GM12878 (cell line): ENCODE measurements around the gene TMCC2.

ENCODE experiments used
- ATF7 ChIP-seq: fragments of 450-650 bp; IDR thresholded peaks from 2 replicates; pipeline ENCODE4 v1.6.1; 2016; ENCODE audit warnings: low read depth, mild to moderate bottlenecking
- CTCF ChIP-seq, 3 experiments: IDR thresholded peaks in 2 of 3; conservative IDR thresholded peaks in 1 of 3; 2 replicates each; pipeline ENCODE4 v1.5.1; 2011; ENCODE audit warnings: low read depth in 3 of 3, low read length in 3 of 3, mild to moderate bottlenecking in 3 of 3, control low read depth in 2 of 3, moderate library complexity in 2 of 3, inconsistent platforms in 1 of 3, mixed read lengths in 1 of 3; ENCODE audit not compliant: control insufficient read depth in 2 of 3, insufficient read depth in 1 of 3; ENCODE audit errors: extremely low read depth in 1 of 3
- E2F8 ChIP-seq: fragments of 450-650 bp; IDR thresholded peaks from 2 replicates; pipeline ENCODE4 v1.6.1; 2018; ENCODE audit warnings: mild to moderate bottlenecking, low read depth, moderate library complexity; ENCODE audit not compliant: partially characterized antibody
- EGR1 ChIP-seq, 2 experiments: IDR thresholded peaks; 1 replicate in 1 of 2; 2 replicates in 1 of 2; pipeline ENCODE4 v1.6.1; 2011 to 2012; ENCODE audit warnings: low read depth in 2 of 2, low read length in 2 of 2, borderline replicate concordance in 1 of 2, mild to moderate bottlenecking in 1 of 2, moderate library complexity in 1 of 2
- JUNB ChIP-seq: IDR thresholded peaks from 2 replicates; pipeline ENCODE4 v1.6.1; 2016; ENCODE audit warnings: antibody characterized with exemption, mild to moderate bottlenecking
- MYC ChIP-seq: IDR thresholded peaks from 2 replicates; pipeline ENCODE4 v1.6.1; 2011; ENCODE audit warnings: mild to moderate bottlenecking, low read length, moderate library complexity, inconsistent platforms; ENCODE audit not compliant: insufficient read depth, insufficient replicate concordance, insufficient read length, severe bottlenecking
- NFIC ChIP-seq: IDR thresholded peaks from 2 replicates; pipeline ENCODE4 v1.6.1; 2012; ENCODE audit warnings: low read depth, mild to moderate bottlenecking, inconsistent platforms, low read length, moderate library complexity
- POLR2A ChIP-seq: IDR thresholded peaks from 2 replicates; pipeline ENCODE4 v1.6.1; 2011; ENCODE audit warnings: low read depth, mild to moderate bottlenecking, low read length
- POLR2AphosphoS5 ChIP-seq: IDR thresholded peaks from 2 replicates; pipeline ENCODE4 v1.6.1; 2011; ENCODE audit warnings: mild to moderate bottlenecking, low read length, inconsistent platforms
- RAD21 ChIP-seq: IDR thresholded peaks from 2 replicates; pipeline ENCODE4 v1.6.1; 2011; ENCODE audit warnings: mild to moderate bottlenecking, low read depth, low read length, moderate library complexity; ENCODE audit not compliant: insufficient read depth
- RFX5 ChIP-seq: IDR thresholded peaks from 2 replicates; pipeline ENCODE4 v1.6.1; 2011; ENCODE audit warnings: low read depth, low read length, improper control_type of control experiment
- SMAD1 ChIP-seq: fragments of 450-650 bp; IDR thresholded peaks from 2 replicates; pipeline ENCODE4 v1.6.1; 2018; ENCODE audit warnings: mild to moderate bottlenecking, low read depth; ENCODE audit not compliant: partially characterized antibody
- SP1 ChIP-seq: IDR thresholded peaks from one replicate; pipeline ENCODE4 v1.6.1; 2011; ENCODE audit warnings: low read depth, low read length
- TAF1 ChIP-seq: IDR thresholded peaks from 2 replicates; pipeline ENCODE4 v1.6.1; 2011; ENCODE audit warnings: mild to moderate bottlenecking, low read depth, low read length, borderline replicate concordance

GRCh38 chr1:205294175-205294917 lies 66.6 kb downstream of the TMCC2 start:
- TF ChIP-seq ATF7: peak; percentile 42; the same call in 1 of the 2 replicates
- TF ChIP-seq EGR1 (IDR thresholded peaks at IDR 0.05; ENCODE audit: borderline replicate concordance in 1 of 2, low read depth in 2 of 2, low read length in 2 of 2): no peak
- TF ChIP-seq CTCF (IDR thresholded peaks at IDR 0.05 in 2 of 3, conservative IDR thresholded peaks at IDR 0.05 in 1 of 3; ENCODE audit: control insufficient read depth in 2 of 3, extremely low read depth in 1 of 3, insufficient read depth in 1 of 3, low read depth in 3 of 3, low read length in 3 of 3): no peak
- no peak for TF ChIP-seq RFX5
- TF ChIP-seq SMAD1: no peak
- no peak for TF ChIP-seq POLR2A
- TF ChIP-seq SP1: no peak
- no peak for TF ChIP-seq RAD21
- no peak for TF ChIP-seq POLR2AphosphoS5
- TF ChIP-seq NFIC: no peak; the same call in 1 of the 2 replicates
- TF ChIP-seq TAF1: no peak
- no peak for TF ChIP-seq E2F8
- TF ChIP-seq MYC: no peak
- peak; percentile 74 for TF ChIP-seq JUNB
